AG04449 (cell line): ENCODE data around the gene PTCD2.

ENCODE experiments used
- CTCF ChIA-PET: fragments of 350-600 bp; formaldehyde crosslinking; extraction: SDS; loops from one replicate; lab custom pipeline; 2021; ENCODE audit warnings: antibody characterized with exemption; lab: Yijun Ruan, JAX
- POLR2A ChIA-PET: fragments of 400-600, 350-600 bp; formaldehyde crosslinking; extraction: SDS; loops from one replicate; lab custom pipeline; 2020; ENCODE audit warnings: antibody characterized with exemption, inconsistent platforms; lab: Yijun Ruan, JAX
- DNase-seq: peaks from one replicate; pipeline ENCODE4 v3.0.0-alpha.2; 2010; ENCODE audit warnings: low read depth, low spot score
- H3K4me3 ChIP-seq: 2 replicates; pipeline ENCODE4 v1.5.1; 2011; ENCODE audit warnings: low read depth, mild to moderate bottlenecking, control low read depth, low read length
- CTCF ChIP-seq: IDR thresholded peaks from one replicate; pipeline ENCODE4 v1.5.1; 2011; ENCODE audit warnings: mild to moderate bottlenecking, moderate library complexity, low read length, control low read depth, inconsistent platforms; ENCODE audit not compliant: insufficient read depth; ENCODE audit errors: missing control alignments

Gene PTCD2

GRCh38 chr5:72285424-72285821, 34.8 kb upstream of the PTCD2 start:
- CTCF ChIA-PET, result no interaction called here
- H3K4me3 ChIP-seq, result no peak overlapping the region
- DNase-seq, result no peak
- TF ChIP-seq CTCF, result no peak
- POLR2A ChIA-PET, result no interaction called here

- TF ChIP-seq CTCF, result no peak
- DNase-seq, result no peak
- POLR2A ChIA-PET, result no interaction called here
- CTCF ChIA-PET, result interaction anchor here (1.0 kb wide), 1 partner anchor 175 kb away, joined by 3 read pairs; no protein-coding TSS in a partner anchor
- no peak overlapping the region for H3K4me3 ChIP-seq
Measured at GRCh38 chr5:72286798-72287197, 33.4 kb upstream of the PTCD2 start.

DNA sequence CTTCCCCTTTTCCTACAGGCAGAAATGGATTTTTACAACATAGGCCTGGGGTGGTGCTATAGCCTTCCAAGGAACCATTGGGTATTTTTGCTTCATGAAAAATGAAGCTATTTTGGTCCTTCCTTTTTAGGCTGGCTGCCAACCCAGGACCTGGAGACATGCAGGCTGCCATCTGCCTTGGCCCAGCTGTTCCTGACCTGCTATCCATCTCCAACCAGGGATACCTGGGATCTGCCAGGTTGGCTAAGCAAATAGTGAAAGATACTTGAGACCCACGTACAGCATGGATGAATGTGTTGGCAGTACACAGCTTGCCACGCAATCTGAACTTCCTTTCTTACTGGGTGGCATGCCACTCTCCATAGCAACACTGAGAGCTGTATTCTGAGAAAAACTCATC, 31.2 kb upstream of the PTCD2 start:
- no peak for TF ChIP-seq CTCF
- CTCF ChIA-PET, result interaction anchor here (1.0 to 4.0 kb wide), 5 partner anchors 8 to 507 kb away, joined by 3 to 23 read pairs (median 3); no protein-coding TSS in a partner anchor
- DNase-seq, result no peak
- H3K4me3 ChIP-seq, result no peak overlapping the region
- POLR2A ChIA-PET, result no interaction called here

- TF ChIP-seq CTCF, result no peak
- ChIA-PET POLR2A (no interaction called here), CTCF (interaction anchor here (0.6 to 4.0 kb wide), 4 partner anchors 9 to 508 kb away, joined by 3 to 23 read pairs (median 4); no protein-coding TSS in a partner anchor)
- no peak for DNase-seq
- H3K4me3 ChIP-seq, result no peak overlapping the region
Measured at GRCh38 chr5:72290356-72291133, 29.6 kb upstream of the PTCD2 start.

- POLR2A ChIA-PET, result no interaction called here
- H3K4me3 ChIP-seq, result no peak overlapping the region
- no peak for DNase-seq
- no peak for TF ChIP-seq CTCF
- CTCF ChIA-PET, result interaction anchor here (1.4 to 4.0 kb wide), 3 partner anchors 10 to 509 kb away, joined by 5 to 23 read pairs (median 7); no protein-coding TSS in a partner anchor
Measured at GRCh38 chr5:72291601-72292000, 28.6 kb upstream of the PTCD2 start.

DNA sequence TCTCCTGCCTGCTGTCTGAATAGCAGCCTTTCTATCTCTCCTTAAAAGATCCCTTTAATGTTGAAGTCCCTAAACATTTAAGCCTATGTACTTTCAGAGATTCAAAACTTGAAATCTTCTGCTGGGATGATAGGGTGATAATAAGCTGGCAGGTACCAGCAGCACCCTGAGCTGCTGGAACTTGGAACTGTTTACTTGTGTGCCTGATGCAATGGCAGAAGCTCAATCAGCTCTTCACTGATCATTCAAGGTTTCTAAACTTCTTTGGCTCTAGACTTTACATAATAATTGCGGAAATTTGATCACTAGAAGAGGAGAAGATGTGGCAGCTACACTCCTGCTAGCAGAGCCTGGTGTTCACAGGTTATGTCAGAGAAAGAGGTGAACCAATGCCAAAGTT, 27.8 kb upstream of the PTCD2 start:
- TF ChIP-seq CTCF, result no peak
- no peak for DNase-seq
- ChIA-PET CTCF (interaction anchor here (0.8 to 4.0 kb wide), 3 partner anchors 11 to 24 kb away, joined by 3 to 23 read pairs (median 7); no protein-coding TSS in a partner anchor), POLR2A (interaction anchor here (0.6 kb wide), 1 partner anchor 57 kb away, joined by 3 read pairs; no protein-coding TSS in a partner anchor)
- H3K4me3 ChIP-seq, result no peak overlapping the region
